Pancreas (tissue), 10 donors: ENCODE results near the gene MPP2. TPM values are rescaled to one million over a fixed set of nuclear protein-coding genes. Genes with fewer than 3 reads are reported as not detected.

Experiments
- ATAC-seq, 4 donors: fragments of 200-7000 bp; cut with Tn5 transposase; one replicate each; pipeline versions ENCODE4 v1.8.0 to v1.9.1; 2020; ENCODE audit warnings: mild to moderate bottlenecking in 4 of 4, moderate library complexity in 4 of 4
- DNase-seq, 6 donors: peaks; one replicate each; pipeline ENCODE4 v3.0.0-alpha.2; 2020
- FAIRE-seq: peaks from 2 replicates; lab custom pipeline; 2012; peaks lifted over from hg19 to GRCh38; lab: Jason Lieb, UNC
- H3K27ac ChIP-seq, 4 donors: fragments of 200-600 bp; sonication (generic); 1 replicate in 3 of 4; 2 replicates in 1 of 4; pipeline versions ENCODE4 v1.5.0 to v1.8.0; 2020
- H3K27me3 ChIP-seq, 4 donors: fragments of 200-600 bp; one replicate each; pipeline ENCODE4 v1.8.0; 2021
- H3K36me3 ChIP-seq, 3 donors: fragments of 200-600 bp; sonication (generic) in 1 of 3; one replicate each; pipeline versions ENCODE4 v1.5.0 to v1.8.0; 2020 to 2021
- H3K4me1 ChIP-seq, 3 donors: fragments of 200-600 bp; one replicate each; pipeline ENCODE4 v1.8.0; 2021
- H3K4me3 ChIP-seq, 4 donors: fragments of 200-600 bp; sonication (generic) in 2 of 4; one replicate each; pipeline versions ENCODE4 v1.5.0 to v1.8.0; 2020 to 2021
- H3K9me3 ChIP-seq, 4 donors: fragments of 200-600 bp; one replicate each; pipeline ENCODE4 v1.8.0; 2021
- CTCF ChIP-seq, 4 donors: fragments of 200-600 bp; sonication (generic) in 3 of 4; IDR thresholded peaks; one replicate each; pipeline versions ENCODE4 v1.5.0 to v1.8.0; 2021; ENCODE audit warnings: antibody characterized with exemption in 4 of 4
- WGBS, 2 donors: extraction: QIAGEN DNeasy Blood & Tissue Kit; methylation state at CpG; one replicate each; pipeline ENCODE4 v1.1.7; 2013; 5-methylcytosine and 5-hydroxymethylcytosine counted together
- intact Hi-C, 3 donors: fragments of 100-400 bp; cut with DNase I; formaldehyde crosslinking; loops; one replicate each; pipeline versions ENCODE4 v1.11.1 to v1.14.2; 2022
- polyA plus RNA-seq, 2 donors: library from polyadenylated mRNA; stranded (reverse); fragments of 200-250 nt; gene quantifications; one replicate each; pipeline ENCODE4 v1.2.3, GENCODE V29; 2013
- total RNA-seq, 6 donors: library from RNA; stranded (reverse); fragmentation: NEBNext Ultra II Directional in 4 of 6; extraction: Animal tissue kit (Norgen Biotek cat#: 25700) in 4 of 6; gene quantifications; one replicate each; pipeline versions ENCODE4 v1.2.1 to v1.2.4, GENCODE V29; 2021 to 2023
- donor health status: healthy with polysubstance abuse.
- donor health status: DM: no; HTN: no; CAD: no; lungs with moderate emphysema.
- donor health status: DM: no; HTN: no; CAD: no.
- donor health status: control.
- donor health status: control.
- donor health status: Bipolar disorder and iron deficiency.
- donor health status: DM: yes; HTN: yes; CAD: no.
- donor health status: DM: no; HTN: no; CAD: no.
- donor health status: DM: no; HTN: no; CAD: no.
- donor health status: DM: yes; HTN: yes; CAD: no.

MPP2 gene
- total RNA-seq (1 to 10 TPM; 1.0 to 2.9 (median 2.1) TPM), polyA plus RNA-seq (1 to 10 TPM; 1.9 to 6.6 TPM)

- ATAC-seq (peak; percentile 67 to 83 (median 72)), FAIRE-seq (no peak), DNase-seq (peak; percentile 51 to 87 (median 70))
- no peak for TF ChIP-seq CTCF (IDR thresholded peaks at IDR 0.05)
- no peaks in the 10 kb centered on the region for H3K9me3 ChIP-seq
- H3K27me3 ChIP-seq: no peaks in the 10 kb centered on the region
- H3K4me1 ChIP-seq: peaks cover 0 to 7% (median 0%) of the 10 kb centered on the region in 3 donors
- H3K4me3 ChIP-seq: peak within 1 kb of the TSS; percentile 29 to 59 (median 48)
- intact Hi-C loops: no loop called here
- peak within 1 kb of the TSS in 1 of 4 donors; percentile 8 for H3K27ac ChIP-seq
- WGBS, 2 donors: 7 to 8% methylated on average over 36 of the region's 36 CpGs
- no peaks in the 10 kb centered on the region for H3K36me3 ChIP-seq
Measured at GRCh38 chr17:43907425-43907981, at the start of gene MPP2. Gene MPP2 (minus strand): TSS chr17:43907536. CDS start chr17:43904460, 3,076 bp downstream.

- no peaks in the 10 kb centered on the region for H3K9me3 ChIP-seq
- H3K27ac ChIP-seq: no peak overlapping the region
- intact Hi-C loops: no loop called here
- H3K36me3 ChIP-seq: no peaks in the 10 kb centered on the region
- TF ChIP-seq CTCF (IDR thresholded peaks at IDR 0.05): no peak
- H3K4me3 ChIP-seq: no peak overlapping the region
- H3K4me1 ChIP-seq: no peaks in the 10 kb centered on the region
- FAIRE-seq (no peak), DNase-seq (no peak), ATAC-seq (no peak)
- peaks cover 0 to 16% (median 2%) of the 10 kb centered on the region in 4 donors for H3K27me3 ChIP-seq
- WGBS, 2 donors: 82 to 83% methylated on average over 8 of the region's 8 CpGs
Measured at GRCh38 chr17:43956222-43956621, 48.9 kb upstream of the MPP2 start.

GRCh38 chr17:43953746-43954145, 46.4 kb upstream of the MPP2 start, which contains the start of gene PYY:
Gene PYY (minus strand): TSS chr17:43953940. CDS start chr17:43953483, 457 bp downstream.
- Histone ChIP-seq H3K27ac (no peak within 1 kb of the TSS), H3K4me1 (no peaks in the 10 kb centered on the region), H3K36me3 (no peaks in the 10 kb centered on the region), H3K4me3 (no peak within 1 kb of the TSS), H3K27me3 (peaks cover 0 to 22% (median 2%) of the 10 kb centered on the region in 4 donors), H3K9me3 (no peaks in the 10 kb centered on the region)
- ATAC-seq (no peak), DNase-seq (no peak), FAIRE-seq (no peak)
- no peak for TF ChIP-seq CTCF (IDR thresholded peaks at IDR 0.05)
- WGBS, 2 donors: 64 to 66% methylated on average over 10 to 11 of the region's 11 CpGs
- intact Hi-C loops: no loop called here

- H3K9me3 ChIP-seq: no peaks in the 10 kb centered on the region
- peaks cover 0 to 22% (median 2%) of the 10 kb centered on the region in 4 donors for H3K27me3 ChIP-seq
- intact Hi-C loops: no loop called here
- FAIRE-seq: no peak
- WGBS, 2 donors: 8 to 12% methylated on average over 78 to 82 of the region's 82 CpGs
- no peak for TF ChIP-seq CTCF (IDR thresholded peaks at IDR 0.05)
- H3K4me3 ChIP-seq: no peak overlapping the region
- H3K4me1 ChIP-seq: no peaks in the 10 kb centered on the region
- no peaks in the 10 kb centered on the region for H3K36me3 ChIP-seq
- H3K27ac ChIP-seq: no peak overlapping the region
- DNase-seq: no peak
- peak in 1 of 4 donors; percentile 18 for ATAC-seq
Measured at GRCh38 chr17:43952724-43953666, 45.7 kb upstream of the MPP2 start.
